HG03064 (cell line): ENCODE measurements around the gene CXorf65.

Source experiments
- ATAC-seq: cut with Tn5 transposase; IDR thresholded peaks from one replicate; pipeline ENCODE4 v1.9.1; 2021; ENCODE audit warnings: low read depth; ENCODE audit not compliant: unreplicated experiment

Gene CXorf65

DNA sequence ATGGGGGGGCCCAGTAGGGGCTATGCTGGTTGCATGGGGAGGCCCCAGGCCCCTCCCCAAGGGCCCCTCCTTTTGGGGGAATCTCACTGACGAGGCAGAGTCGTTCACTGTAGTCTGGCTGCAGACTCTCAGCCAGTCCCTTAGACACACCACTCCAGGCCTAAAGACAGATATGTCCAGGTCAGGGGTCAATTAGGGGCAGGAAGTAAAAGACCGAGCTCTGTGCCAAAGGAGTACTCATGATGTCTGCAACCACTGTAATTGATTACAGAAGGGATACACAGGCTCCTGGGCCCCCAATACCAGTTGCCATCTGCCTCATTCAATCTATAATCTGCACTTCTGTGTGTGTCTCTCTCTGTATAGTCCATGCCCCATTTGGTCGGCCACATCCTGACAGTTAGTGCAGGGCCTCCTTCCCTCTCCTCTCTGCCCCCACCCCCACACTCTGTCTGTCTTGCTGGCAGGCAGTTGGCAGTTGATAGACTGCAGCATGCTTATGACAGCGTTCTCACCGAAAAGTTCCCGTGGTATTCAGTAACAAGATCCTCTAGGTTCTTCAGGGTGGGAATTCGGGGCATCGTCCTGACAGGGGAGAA, 1.3 kb upstream of the CXorf65 start:
- ATAC-seq = no peak

- ATAC-seq = no peak
These were observed 705 bp upstream of the CXorf65 start for GRCh38 chrX:71107245-71107644.

GRCh38 chrX:71105628-71106027, 912 bp downstream of the CXorf65 start:
- no peak for ATAC-seq

DNA sequence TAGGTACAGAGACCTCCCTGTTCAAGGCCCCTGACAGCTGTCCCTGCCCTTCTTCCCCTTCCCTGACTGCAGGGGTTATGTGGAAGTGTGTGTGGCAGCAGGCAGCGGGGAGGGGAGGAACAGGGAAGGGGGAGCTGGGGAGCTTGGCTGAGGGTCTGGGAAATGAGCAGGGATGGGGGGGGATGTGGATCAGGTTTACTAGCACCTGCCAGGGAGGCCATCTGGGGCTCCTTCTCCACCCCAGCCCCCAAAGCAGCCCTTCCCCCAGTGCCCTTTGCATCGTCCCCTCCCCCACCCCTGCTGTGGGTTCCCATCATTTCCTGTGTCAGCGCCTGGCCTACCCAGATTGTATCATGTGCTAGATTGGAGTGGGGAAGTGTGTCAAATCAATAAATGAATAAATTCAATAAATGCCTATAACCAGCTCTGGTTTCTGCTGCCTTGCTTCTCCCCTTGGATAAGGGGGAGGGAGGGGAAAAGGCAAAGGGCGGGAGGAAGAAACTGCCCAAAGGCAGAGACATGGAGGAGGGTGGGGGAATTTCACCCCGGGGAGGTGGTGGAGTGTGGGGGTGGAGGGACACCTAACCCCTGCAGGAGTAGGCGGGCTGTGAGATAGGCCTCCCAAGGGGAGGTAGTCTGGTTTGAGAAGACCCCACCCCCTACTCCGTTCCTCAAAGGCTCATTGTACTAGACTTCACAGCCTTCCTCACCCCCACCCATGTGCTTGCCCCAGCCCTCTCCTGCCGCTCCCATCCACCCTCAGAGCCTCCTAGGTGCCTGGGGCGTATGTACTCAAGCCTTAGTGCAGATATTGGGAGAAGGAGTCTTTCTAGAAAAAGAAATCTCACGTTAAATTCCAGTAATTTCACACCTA, 3.2 kb downstream of the CXorf65 start:
- ATAC-seq = no peak

DNA sequence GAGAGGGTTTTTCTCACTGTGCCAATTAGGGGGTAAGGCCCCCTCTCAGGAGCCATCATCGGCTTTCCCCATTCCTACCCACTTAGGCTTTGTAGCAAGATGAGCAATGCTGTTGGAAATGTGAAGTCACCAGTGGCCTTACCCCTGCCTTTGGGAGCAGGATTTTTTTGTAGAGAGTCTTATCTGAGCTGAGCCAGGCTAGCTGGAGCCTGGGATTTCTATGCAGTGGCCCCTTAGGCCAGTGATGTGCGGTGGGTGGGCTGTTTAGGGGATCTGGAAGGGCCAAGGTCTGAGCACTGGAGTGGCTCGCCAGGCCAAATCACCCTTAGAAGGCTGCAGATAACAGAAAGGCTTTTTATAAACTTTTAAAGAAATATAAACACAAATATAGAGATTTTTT, 4.2 kb downstream of the CXorf65 start:
- ATAC-seq = no peak

DNA sequence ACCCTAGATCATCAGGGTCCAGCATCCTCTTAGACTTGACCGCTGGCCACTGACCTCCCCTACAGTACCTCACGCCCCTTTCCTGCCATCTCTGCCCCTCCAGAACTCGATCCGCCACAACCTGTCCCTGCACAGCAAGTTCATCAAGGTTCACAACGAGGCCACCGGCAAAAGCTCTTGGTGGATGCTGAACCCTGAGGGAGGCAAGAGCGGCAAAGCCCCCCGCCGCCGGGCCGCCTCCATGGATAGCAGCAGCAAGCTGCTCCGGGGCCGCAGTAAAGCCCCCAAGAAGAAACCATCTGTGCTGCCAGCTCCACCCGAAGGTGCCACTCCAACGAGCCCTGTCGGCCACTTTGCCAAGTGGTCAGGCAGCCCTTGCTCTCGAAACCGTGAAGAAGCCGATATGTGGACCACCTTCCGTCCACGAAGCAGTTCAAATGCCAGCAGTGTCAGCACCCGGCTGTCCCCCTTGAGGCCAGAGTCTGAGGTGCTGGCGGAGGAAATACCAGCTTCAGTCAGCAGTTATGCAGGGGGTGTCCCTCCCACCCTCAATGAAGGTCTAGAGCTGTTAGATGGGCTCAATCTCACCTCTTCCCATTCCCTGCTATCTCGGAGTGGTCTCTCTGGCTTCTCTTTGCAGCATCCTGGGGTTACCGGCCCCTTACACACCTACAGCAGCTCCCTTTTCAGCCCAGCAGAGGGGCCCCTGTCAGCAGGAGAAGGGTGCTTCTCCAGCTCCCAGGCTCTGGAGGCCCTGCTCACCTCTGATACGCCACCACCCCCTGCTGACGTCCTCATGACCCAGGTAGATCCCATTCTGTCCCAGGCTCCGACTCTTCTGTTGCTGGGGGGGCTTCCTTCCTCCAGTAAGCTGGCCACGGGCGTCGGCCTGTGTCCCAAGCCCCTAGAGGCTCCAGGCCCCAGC, 5.7 kb downstream of the CXorf65 start:
- no peak for ATAC-seq

- ATAC-seq = no peak
These were observed 6.8 kb downstream of the CXorf65 start for GRCh38 chrX:71099736-71100135.

- ATAC-seq = no peak
These were observed 7.5 kb downstream of the CXorf65 start for GRCh38 chrX:71098951-71099506.

DNA sequence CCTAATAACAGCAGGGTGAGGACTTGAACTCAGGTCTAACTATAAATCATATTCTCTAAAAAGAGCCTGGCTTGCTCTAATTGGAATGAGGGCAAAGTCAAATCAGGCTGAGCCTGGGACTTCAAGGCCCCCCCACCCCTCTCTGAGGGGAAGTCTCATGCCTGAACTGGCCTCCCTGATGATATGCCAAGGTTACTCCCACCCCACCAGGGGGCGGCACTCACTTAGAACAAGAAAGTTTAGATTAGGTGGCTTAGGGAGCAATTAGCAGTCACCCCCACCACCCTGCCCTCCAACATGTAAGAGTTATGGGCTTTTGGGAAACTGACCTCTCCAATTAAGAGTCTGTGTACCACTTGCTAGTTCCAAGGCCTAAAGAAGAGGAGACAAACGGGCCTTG, 8.2 kb downstream of the CXorf65 start:
- no peak for ATAC-seq

- ATAC-seq = no peak
These were observed 9.8 kb downstream of the CXorf65 start for GRCh38 chrX:71096760-71097032.

DNA sequence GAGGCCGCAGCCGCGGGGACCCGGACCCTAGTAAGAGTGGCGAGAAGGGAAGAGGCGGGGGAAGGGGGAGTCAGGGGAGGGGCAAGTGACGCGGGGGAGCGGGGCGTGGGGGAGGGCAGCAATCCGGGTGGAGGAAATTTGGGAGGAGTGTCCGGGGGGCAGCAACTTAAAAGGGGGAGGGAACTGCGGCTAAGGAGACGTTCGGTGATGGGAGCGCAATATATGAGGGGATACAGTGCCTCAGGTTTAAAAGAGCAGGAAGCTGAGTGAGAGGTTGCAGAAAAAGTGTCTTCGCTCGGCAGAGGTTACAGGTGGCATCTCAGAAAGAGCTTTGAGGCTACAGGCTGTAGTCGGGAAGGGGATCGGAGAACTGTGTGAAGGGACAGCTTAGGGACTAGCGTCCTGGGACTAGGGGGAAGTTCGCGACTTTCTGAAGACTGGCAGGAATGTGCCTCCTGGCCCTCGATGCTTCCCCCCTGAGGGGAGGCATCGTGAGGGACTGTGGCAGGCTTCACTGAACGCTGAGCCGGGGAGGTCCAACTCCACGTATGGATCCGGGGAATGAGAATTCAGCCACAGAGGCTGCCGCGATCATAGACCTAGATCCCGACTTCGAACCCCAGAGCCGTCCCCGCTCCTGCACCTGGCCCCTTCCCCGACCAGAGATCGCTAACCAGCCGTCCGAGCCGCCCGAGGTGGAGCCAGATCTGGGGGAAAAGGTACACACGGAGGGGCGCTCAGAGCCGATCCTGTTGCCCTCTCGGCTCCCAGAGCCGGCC, 10.4 kb downstream of the CXorf65 start:
- no peak for ATAC-seq

DNA sequence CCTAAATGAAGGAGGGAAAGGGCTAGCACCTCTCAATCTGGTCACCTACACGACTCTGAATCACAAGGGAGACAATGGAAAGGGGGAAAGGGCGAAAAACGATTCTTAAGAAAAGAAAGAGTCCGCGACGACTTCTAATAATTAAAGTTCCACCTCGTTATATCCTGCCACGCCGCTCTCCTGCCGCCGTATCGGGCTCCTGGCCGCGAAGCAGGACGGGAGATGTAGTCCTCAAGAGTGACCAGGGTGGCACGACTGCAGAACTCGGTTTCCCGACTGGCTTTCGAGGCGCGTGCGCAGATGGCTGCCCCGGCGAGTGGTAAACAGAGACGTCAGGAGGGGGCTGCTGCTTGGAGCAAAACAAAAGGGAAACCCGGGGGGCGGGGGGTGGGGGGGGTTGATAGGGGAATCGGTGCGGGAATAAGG, 11.0 kb downstream of the CXorf65 start, which contains the start of gene FOXO4:
Gene FOXO4, plus strand, starts transcription at position 297 of the 426 bp plus-strand sequence. CDS start 678 bp downstream, outside the sequence.
- ATAC-seq = peak; percentile 78

DNA sequence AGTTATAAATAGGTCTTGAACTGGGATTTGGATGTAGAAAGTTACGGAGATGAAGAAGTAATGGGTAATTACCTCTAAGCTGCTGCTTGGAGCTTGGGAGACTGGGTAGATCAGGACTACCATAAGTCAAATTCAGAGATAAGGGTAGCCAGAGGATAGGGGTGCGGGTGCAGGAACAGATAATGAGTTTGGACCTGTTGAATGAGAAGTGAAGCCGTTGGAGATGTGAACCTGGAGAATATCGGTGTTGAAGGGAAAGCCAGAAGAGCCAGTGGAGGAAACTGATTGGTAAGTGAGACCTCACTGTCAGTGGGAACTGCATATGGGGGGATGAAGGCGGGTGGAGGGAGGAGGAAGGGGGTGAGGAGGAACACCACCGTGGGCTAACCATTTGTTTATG, 11.5 kb downstream of the CXorf65 start:
- no peak for ATAC-seq

DNA sequence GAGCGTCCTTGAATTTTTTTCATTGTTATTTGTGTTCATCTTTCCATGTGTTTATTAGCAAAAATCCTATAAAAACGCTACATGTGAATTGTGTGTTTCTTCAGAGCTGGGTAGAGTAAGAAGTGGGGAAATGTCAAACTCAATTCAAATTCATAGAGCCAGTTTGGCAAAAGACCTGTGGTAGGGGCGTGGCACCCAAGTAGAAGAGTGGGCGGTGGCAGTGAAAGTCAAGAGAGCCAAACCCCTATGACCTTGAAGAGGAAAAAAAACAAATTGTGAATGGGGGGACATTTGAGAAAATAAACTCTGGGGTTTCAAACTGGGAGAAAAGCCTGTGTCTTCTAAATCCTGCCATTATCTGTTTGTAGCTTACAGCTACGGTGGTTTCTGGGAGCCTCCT, 15.3 kb downstream of the CXorf65 start:
- no peak for ATAC-seq

GRCh38 chrX:71085900-71086299, 20.6 kb downstream of the CXorf65 start:
- ATAC-seq = no peak

- ATAC-seq = no peak
These were observed 23.7 kb downstream of the CXorf65 start for GRCh38 chrX:71082822-71083221.

DNA sequence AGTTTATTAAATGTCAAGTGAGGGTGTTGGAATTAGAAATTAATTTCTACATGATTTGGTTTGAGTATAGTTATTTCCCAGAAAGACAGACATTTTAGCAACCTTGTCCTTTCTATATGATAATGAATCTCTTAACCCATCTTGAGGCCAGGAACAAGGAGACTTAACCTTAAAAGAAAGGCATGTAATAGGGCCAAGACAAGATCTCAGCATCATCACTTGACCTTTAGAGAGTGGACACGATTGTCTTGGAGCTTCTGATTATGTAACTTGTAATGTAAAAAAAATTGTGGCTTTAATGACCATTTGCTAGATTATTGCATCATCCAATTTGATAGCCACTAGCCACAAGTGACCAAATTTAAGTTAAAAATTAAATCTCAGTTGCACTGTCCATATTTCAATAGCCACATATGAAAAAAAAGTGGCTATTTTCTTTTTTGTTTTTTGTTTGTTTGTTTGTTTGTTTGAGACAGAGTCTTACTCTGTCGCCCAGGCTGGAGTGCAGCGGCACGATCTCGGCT, 24.4 kb downstream of the CXorf65 start:
- no peak for ATAC-seq

- ATAC-seq = no peak
These were observed 25.0 kb downstream of the CXorf65 start for GRCh38 chrX:71081330-71082123.

DNA sequence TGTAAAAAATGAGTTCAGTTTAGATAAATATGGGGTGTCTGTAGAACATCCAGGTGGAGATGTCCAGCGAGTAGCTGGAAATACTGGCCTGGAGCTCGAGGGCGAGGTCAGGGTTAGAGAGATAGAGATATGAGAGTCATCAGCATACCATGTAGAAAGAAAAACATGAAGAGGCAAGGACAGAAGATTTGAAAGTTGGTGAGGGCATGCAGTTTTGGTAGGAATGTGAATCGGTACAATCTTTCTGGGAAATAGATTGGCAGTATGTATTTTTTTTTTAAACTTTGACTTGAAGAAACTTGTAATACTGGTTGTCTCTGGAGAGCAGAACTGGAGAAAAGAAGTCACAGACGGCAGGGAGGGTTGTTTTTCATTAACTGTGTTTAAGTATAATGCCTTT, 36.0 kb downstream of the CXorf65 start:
- ATAC-seq = no peak
